UCSD-AML1 (cell line): ENCODE data around the gene CHURC1.

Experiments
- DNase-seq: peaks from one replicate; lab custom pipeline; 2025; ENCODE audit not compliant: unreplicated experiment; lab: John Stamatoyannopoulos, UW

The CHURC1 gene

GRCh38 chr14:64937821-64938193 is 23.6 kb downstream of the CHURC1 start:
- DNase-seq: no peak

GRCh38 chr14:64938972-64939816 is 24.9 kb downstream of the CHURC1 start:
- no peak for DNase-seq

GRCh38 chr14:64939817-64940190 is 25.5 kb downstream of the CHURC1 start:
- DNase-seq: no peak

- no peak for DNase-seq
These were observed 26.2 kb downstream of the CHURC1 start for GRCh38 chr14:64940336-64940910.

- no peak for DNase-seq
These were observed 28.4 kb downstream of the CHURC1 start, which contains the start of gene GPX2 for GRCh38 chr14:64942531-64943111. Gene GPX2 (minus strand): TSS chr14:64942745. CDS start chr14:64942726, 19 bp downstream.

GRCh38 chr14:64943556-64943955 is 29.3 kb downstream of the CHURC1 start:
- DNase-seq: no peak

GRCh38 chr14:64944041-64944440 is 29.8 kb downstream of the CHURC1 start:
- no peak for DNase-seq

- no peak for DNase-seq
These were observed 30.6 kb downstream of the CHURC1 start for GRCh38 chr14:64944861-64945260.

- DNase-seq: no peak
These were observed 31.4 kb downstream of the CHURC1 start for GRCh38 chr14:64945431-64946178.

GRCh38 chr14:64946310-64947045 is 32.2 kb downstream of the CHURC1 start:
- DNase-seq: no peak

- DNase-seq: no peak
These were observed 33.7 kb downstream of the CHURC1 start for GRCh38 chr14:64947710-64948611.

GRCh38 chr14:64948612-64949210 is 34.5 kb downstream of the CHURC1 start:
- no peak for DNase-seq

- no peak for DNase-seq
These were observed 36.6 kb downstream of the CHURC1 start for GRCh38 chr14:64950889-64951288.

GRCh38 chr14:64951291-64951690 is 37.0 kb downstream of the CHURC1 start:
- DNase-seq: no peak

GRCh38 chr14:64951724-64952123 is 37.5 kb downstream of the CHURC1 start:
- no peak for DNase-seq

GRCh38 chr14:64952598-64953309 is 38.5 kb downstream of the CHURC1 start:
- no peak for DNase-seq

- no peak for DNase-seq
These were observed 39.0 kb downstream of the CHURC1 start for GRCh38 chr14:64953310-64953654.

GRCh38 chr14:64953661-64954060 is 39.4 kb downstream of the CHURC1 start:
- DNase-seq: no peak
